Ectodermal cell (in vitro differentiated cells): ENCODE measurements around the gene SP140.
"Not testable (repeated sequence)": the region's sequence is repeated elsewhere in the genome, so short reads cannot be mapped to it uniquely, and the experiment has no call there.

Experiments used
- H3K27ac ChIP-seq: 2 replicates; pipeline ENCODE4 v1.7.0; 2013; ENCODE audit warnings: mild to moderate bottlenecking, low read depth, low read length; ENCODE audit not compliant: insufficient read depth, poor library complexity, severe bottlenecking
- H3K27me3 ChIP-seq: 2 replicates; pipeline ENCODE4 v1.7.0; 2013; ENCODE audit warnings: mild to moderate bottlenecking, low read length; ENCODE audit not compliant: insufficient read depth, control insufficient read depth, poor library complexity, severe bottlenecking
- H3K36me3 ChIP-seq: one replicate; pipeline ENCODE4 v1.7.0; 2013; ENCODE audit warnings: low read length; ENCODE audit not compliant: control insufficient read depth, insufficient read depth
- H3K4me1 ChIP-seq: one replicate; pipeline ENCODE4 v1.7.0; 2013; ENCODE audit warnings: low read length; ENCODE audit not compliant: control insufficient read depth, insufficient read depth
- H3K4me3 ChIP-seq: 2 replicates; pipeline ENCODE4 v1.7.0; 2013; ENCODE audit warnings: low read depth, low read length, control low read depth; ENCODE audit not compliant: insufficient read depth
- H3K9me3 ChIP-seq: 2 replicates; pipeline ENCODE4 v1.7.0; 2013; ENCODE audit warnings: mild to moderate bottlenecking, low read length, moderate library complexity; ENCODE audit not compliant: control insufficient read depth
- WGBS, 2 experiments: methylation state at CpG; one replicate each; pipeline ENCODE4 v1.1.7; 2013; ENCODE audit warnings: missing lambda C conversion rate in 2 of 2; 5-methylcytosine and 5-hydroxymethylcytosine counted together

SP140 gene

GRCh38 chr2:230250231-230250630, 24.7 kb downstream of the SP140 start:
- H3K9me3 ChIP-seq, result no peaks in the 10 kb centered on the region
- no peaks in the 10 kb centered on the region for H3K4me1 ChIP-seq
- WGBS, 2 experiments, result 87 to 93% methylated on average over 2 of the region's 2 CpGs

GRCh38 chr2:230254152-230254881, 28.8 kb downstream of the SP140 start:
- no peak overlapping the region for H3K4me3 ChIP-seq
- H3K36me3 ChIP-seq, result no peaks in the 10 kb centered on the region
- H3K9me3 ChIP-seq, result no peaks in the 10 kb centered on the region
- H3K4me1 ChIP-seq, result no peaks in the 10 kb centered on the region
- WGBS, 2 experiments, result 93 to 94% methylated on average over 4 of the region's 4 CpGs
- no peaks in the 10 kb centered on the region for H3K27me3 ChIP-seq
- H3K27ac ChIP-seq, result no peak overlapping the region

More at GRCh38 chr2:230250231-230250630, 24.7 kb downstream of the SP140 start:
- H3K27ac ChIP-seq, result no peak overlapping the region
- H3K36me3 ChIP-seq, result no peaks in the 10 kb centered on the region
- no peaks in the 10 kb centered on the region for H3K27me3 ChIP-seq
- H3K4me3 ChIP-seq, result no peak overlapping the region

- Histone ChIP-seq H3K27me3 (no peaks in the 10 kb centered on the region), H3K4me1 (no peaks in the 10 kb centered on the region), H3K4me3 (no peak overlapping the region), H3K36me3 (no peaks in the 10 kb centered on the region), H3K9me3 (no peaks in the 10 kb centered on the region), H3K27ac (no peak overlapping the region)
- WGBS, 2 experiments, result 94 to 95% methylated on average over 3 of the region's 3 CpGs
Measured at GRCh38 chr2:230256733-230257332, 31.3 kb downstream of the SP140 start.

- Histone ChIP-seq H3K4me1 (no peaks in the 10 kb centered on the region), H3K9me3 (no peaks in the 10 kb centered on the region), H3K4me3 (no peak overlapping the region), H3K27me3 (no peaks in the 10 kb centered on the region), H3K36me3 (no peaks in the 10 kb centered on the region), H3K27ac (no peak overlapping the region)
- 93 to 96% methylated on average over 4 of the region's 4 CpGs for WGBS, 2 experiments
Measured at GRCh38 chr2:230258483-230258882, 32.9 kb downstream of the SP140 start.

GRCh38 chr2:230262246-230262645, 36.7 kb downstream of the SP140 start:
- no peaks in the 10 kb centered on the region for H3K4me1 ChIP-seq
- no peaks in the 10 kb centered on the region for H3K9me3 ChIP-seq
- no peaks in the 10 kb centered on the region for H3K27me3 ChIP-seq
- H3K4me3 ChIP-seq, result no peak overlapping the region
- no peak overlapping the region for H3K27ac ChIP-seq
- no peaks in the 10 kb centered on the region for H3K36me3 ChIP-seq
- 92 to 94% methylated on average over 4 to 5 of the region's 5 CpGs for WGBS, 2 experiments

GRCh38 chr2:230264945-230265344, 39.4 kb downstream of the SP140 start:
- WGBS, 2 experiments, result 71 to 73% methylated on average over 4 of the region's 4 CpGs
- not testable (repeated sequence) for H3K27me3 ChIP-seq, H3K36me3 ChIP-seq, H3K9me3 ChIP-seq, H3K27ac ChIP-seq, H3K4me3 ChIP-seq, H3K4me1 ChIP-seq

- no peaks in the 10 kb centered on the region for H3K4me1 ChIP-seq
- H3K36me3 ChIP-seq, result no peaks in the 10 kb centered on the region
- WGBS, 2 experiments, result 88 to 93% methylated on average over 4 of the region's 4 CpGs
- no peak overlapping the region for H3K27ac ChIP-seq
- no peak overlapping the region for H3K4me3 ChIP-seq
- H3K9me3 ChIP-seq, result no peaks in the 10 kb centered on the region
- H3K27me3 ChIP-seq, result no peaks in the 10 kb centered on the region
Measured at GRCh38 chr2:230266638-230267037, 41.1 kb downstream of the SP140 start.

GRCh38 chr2:230267059-230267458, 41.5 kb downstream of the SP140 start:
- WGBS, 2 experiments, result 92 to 100% methylated on average over 1 of the region's 1 CpG
- Histone ChIP-seq H3K9me3 (no peaks in the 10 kb centered on the region), H3K36me3 (no peaks in the 10 kb centered on the region), H3K27ac (no peak overlapping the region), H3K27me3 (no peaks in the 10 kb centered on the region), H3K4me3 (no peak overlapping the region), H3K4me1 (no peaks in the 10 kb centered on the region)

- Histone ChIP-seq H3K4me1 (no peaks in the 10 kb centered on the region), H3K36me3 (no peaks in the 10 kb centered on the region), H3K27me3 (no peaks in the 10 kb centered on the region), H3K4me3 (no peak overlapping the region), H3K9me3 (no peaks in the 10 kb centered on the region), H3K27ac (no peak overlapping the region)
- WGBS, 2 experiments, result 93 to 99% methylated on average over 3 of the region's 3 CpGs
Measured at GRCh38 chr2:230267556-230267955, 42.0 kb downstream of the SP140 start.

- Histone ChIP-seq H3K4me1 (no peaks in the 10 kb centered on the region), H3K27me3 (no peaks in the 10 kb centered on the region), H3K27ac (no peak overlapping the region), H3K9me3 (no peaks in the 10 kb centered on the region), H3K36me3 (no peaks in the 10 kb centered on the region), H3K4me3 (no peak overlapping the region)
- 83 to 85% methylated on average over 3 of the region's 3 CpGs for WGBS, 2 experiments
Measured at GRCh38 chr2:230268606-230269243, 43.2 kb downstream of the SP140 start.
